Panc1 (cell line): ENCODE measurements around the gene TUBB4B. TPM values are rescaled to one million over a fixed set of nuclear protein-coding genes. Genes with fewer than 3 reads are reported as not detected.

Source experiments
- ATAC-seq: fragments of 200-7000 bp; cut with Tn5 transposase; 2 replicates; pipeline ENCODE4 v1.9.1; 2020; ENCODE audit warnings: mild to moderate bottlenecking, moderate library complexity
- BruUV-seq: library from RNA; stranded (reverse); fragments of 400-500 nt; replicated peaks from 2 replicates; lab custom pipeline; 2021; lab: Mats Ljungman, UMichigan
- CTCF ChIA-PET: fragments of 300-600 bp; sonication (Branson Sonifier 250); formaldehyde crosslinking; loops from one replicate; lab custom pipeline; 2022; ENCODE audit warnings: antibody characterized with exemption; lab: Charles Lee
- POLR2A ChIA-PET: fragments of 300-600 bp; sonication (Branson Sonifier 250); formaldehyde crosslinking; loops from one replicate; lab custom pipeline; 2022; ENCODE audit warnings: antibody characterized with exemption; lab: Charles Lee
- DNase-seq: peaks from one replicate; pipeline ENCODE4 v3.0.0-alpha.2; 2010; ENCODE audit warnings: low read depth, low spot score
- H3K27ac ChIP-seq: 2 replicates; pipeline ENCODE4 v1.5.1; 2011; ENCODE audit warnings: mild to moderate bottlenecking, low read length, inconsistent platforms
- H3K27me3 ChIP-seq: fragments of 200-500 bp; sonication (Bioruptor generic); 2 replicates; pipeline ENCODE4 v1.6.0; 2014; ENCODE audit warnings: low read length, inconsistent platforms; ENCODE audit not compliant: control insufficient read depth, insufficient read depth
- H3K36me3 ChIP-seq: fragments of 200-500 bp; sonication (Bioruptor generic); 2 replicates; pipeline ENCODE4 v1.5.1; 2014; ENCODE audit warnings: inconsistent platforms, mild to moderate bottlenecking, low read length, moderate library complexity; ENCODE audit not compliant: control insufficient read depth, insufficient read depth
- H3K4me1 ChIP-seq: 2 replicates; pipeline ENCODE4 v1.5.1; 2011; ENCODE audit warnings: inconsistent platforms, mild to moderate bottlenecking, low read length, moderate library complexity; ENCODE audit not compliant: control insufficient read depth, insufficient read depth
- H3K4me3 ChIP-seq, 2 experiments: 2 replicates each; pipeline ENCODE4 v1.5.1; 2011 to 2012; ENCODE audit warnings: low read depth in 2 of 2, low read length in 2 of 2, mild to moderate bottlenecking in 2 of 2, inconsistent platforms in 1 of 2, moderate library complexity in 1 of 2
- H3K9me3 ChIP-seq: fragments of 200-500 bp; sonication (Bioruptor generic); 2 replicates; pipeline ENCODE4 v1.5.1; 2014; ENCODE audit warnings: low read depth, mild to moderate bottlenecking, inconsistent platforms, low read length, moderate library complexity; ENCODE audit not compliant: control insufficient read depth, insufficient read depth
- CTCF ChIP-seq: fragments of 450-650 bp; IDR thresholded peaks from 2 replicates; pipeline ENCODE4 v1.5.1; 2017; ENCODE audit warnings: mild to moderate bottlenecking
- POLR2AphosphoS5 ChIP-seq: IDR thresholded peaks from 2 replicates; pipeline ENCODE4 v1.6.1; 2012; ENCODE audit warnings: mild to moderate bottlenecking, low read depth, low read length, moderate library complexity
- SIN3A ChIP-seq: IDR thresholded peaks from 2 replicates; pipeline ENCODE4 v1.6.1; 2012; ENCODE audit warnings: low read depth, mild to moderate bottlenecking, low read length, moderate library complexity, borderline replicate concordance; ENCODE audit not compliant: insufficient read depth
- TCF7L2 ChIP-seq: IDR thresholded peaks from 2 replicates; pipeline ENCODE4 v1.6.1; 2011; ENCODE audit warnings: mild to moderate bottlenecking, low read depth, low read length, inconsistent platforms
- in situ Hi-C: cut with HindIII; loops from 2 replicates; pipeline ENCODE4 v1.10.0; 2016; ENCODE audit warnings: low sequenced_read_pairs, low pct_unique_long_range_greater_than_20kb
- intact Hi-C: fragments of 100-400 bp; cut with micrococcal nuclease; formaldehyde crosslinking; loops from one replicate; pipeline ENCODE4 v1.10.0; 2022; ENCODE audit not compliant: unreplicated experiment
- total RNA-seq: library from RNA; stranded (reverse); gene quantifications from one replicate; pipeline ENCODE4 v1.2.1, GENCODE V29; 2021; ENCODE audit not compliant: unreplicated experiment
- TF ChIP-seq, protein P1 (sequence below), 2 experiments: IDR thresholded peaks; 2 replicates each; pipeline ENCODE4 v1.6.1; 2011 to 2012; ENCODE audit warnings: low read depth in 2 of 2, control low read depth in 1 of 2, low read length in 1 of 2, mild to moderate bottlenecking in 1 of 2, moderate library complexity in 1 of 2; ENCODE audit not compliant: insufficient read depth in 1 of 2

The TUBB4B gene
- total RNA-seq, 1 experiment from 2014 or later, result 265 TPM

DNA sequence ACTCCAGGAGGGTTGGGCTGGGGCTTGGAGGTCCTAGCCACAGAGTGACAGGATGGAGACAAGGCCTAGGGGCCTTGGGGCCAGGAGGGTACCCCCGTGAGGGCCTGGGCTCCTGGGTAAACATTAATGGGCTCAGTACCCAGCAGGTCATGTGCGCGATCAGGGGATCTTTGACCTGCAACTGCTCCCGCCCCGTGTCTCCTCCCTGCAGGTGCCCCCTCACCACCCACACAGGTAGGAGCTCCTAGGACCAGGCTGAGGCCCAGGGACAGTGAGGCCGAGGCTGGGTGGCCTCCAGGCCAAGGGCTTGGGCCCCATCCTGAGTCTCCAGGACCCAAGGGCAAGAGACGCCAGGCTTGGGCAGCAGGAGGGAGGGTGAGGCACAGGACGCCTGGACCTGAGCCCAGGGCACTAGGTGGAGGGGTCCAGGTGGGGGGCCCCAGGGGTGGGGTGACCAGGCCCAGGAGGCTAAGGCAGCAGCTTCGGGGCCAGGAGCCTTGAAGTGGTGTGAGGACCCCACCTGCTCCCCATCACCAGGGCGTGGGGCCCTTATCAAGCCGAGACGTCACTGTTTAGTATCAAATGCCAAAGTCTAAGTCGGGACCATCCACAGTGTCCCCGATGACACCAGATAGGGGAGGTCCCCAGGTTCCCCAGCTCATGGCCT, 10.2 kb upstream of the TUBB4B start, which contains the start of gene SLC34A3:
SLC34A3 (plus strand) TSS at position 197 of the 667 bp plus-strand sequence. CDS start 802 bp downstream, outside the sequence.
- intact Hi-C loops (no loop called here), in situ Hi-C loops (no loop called here)
- no TSS peak for BruUV-seq
- peaks cover 4% of the 10 kb centered on the region for H3K4me1 ChIP-seq
- TF ChIP-seq TCF7L2 (no peak), POLR2AphosphoS5 (no peak), SIN3A (no peak), CTCF (no peak)
- TF ChIP-seq, protein P1, sequence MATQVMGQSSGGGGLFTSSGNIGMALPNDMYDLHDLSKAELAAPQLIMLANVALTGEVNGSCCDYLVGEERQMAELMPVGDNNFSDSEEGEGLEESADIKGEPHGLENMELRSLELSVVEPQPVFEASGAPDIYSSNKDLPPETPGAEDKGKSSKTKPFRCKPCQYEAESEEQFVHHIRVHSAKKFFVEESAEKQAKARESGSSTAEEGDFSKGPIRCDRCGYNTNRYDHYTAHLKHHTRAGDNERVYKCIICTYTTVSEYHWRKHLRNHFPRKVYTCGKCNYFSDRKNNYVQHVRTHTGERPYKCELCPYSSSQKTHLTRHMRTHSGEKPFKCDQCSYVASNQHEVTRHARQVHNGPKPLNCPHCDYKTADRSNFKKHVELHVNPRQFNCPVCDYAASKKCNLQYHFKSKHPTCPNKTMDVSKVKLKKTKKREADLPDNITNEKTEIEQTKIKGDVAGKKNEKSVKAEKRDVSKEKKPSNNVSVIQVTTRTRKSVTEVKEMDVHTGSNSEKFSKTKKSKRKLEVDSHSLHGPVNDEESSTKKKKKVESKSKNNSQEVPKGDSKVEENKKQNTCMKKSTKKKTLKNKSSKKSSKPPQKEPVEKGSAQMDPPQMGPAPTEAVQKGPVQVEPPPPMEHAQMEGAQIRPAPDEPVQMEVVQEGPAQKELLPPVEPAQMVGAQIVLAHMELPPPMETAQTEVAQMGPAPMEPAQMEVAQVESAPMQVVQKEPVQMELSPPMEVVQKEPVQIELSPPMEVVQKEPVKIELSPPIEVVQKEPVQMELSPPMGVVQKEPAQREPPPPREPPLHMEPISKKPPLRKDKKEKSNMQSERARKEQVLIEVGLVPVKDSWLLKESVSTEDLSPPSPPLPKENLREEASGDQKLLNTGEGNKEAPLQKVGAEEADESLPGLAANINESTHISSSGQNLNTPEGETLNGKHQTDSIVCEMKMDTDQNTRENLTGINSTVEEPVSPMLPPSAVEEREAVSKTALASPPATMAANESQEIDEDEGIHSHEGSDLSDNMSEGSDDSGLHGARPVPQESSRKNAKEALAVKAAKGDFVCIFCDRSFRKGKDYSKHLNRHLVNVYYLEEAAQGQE (IDR thresholded peaks at IDR 0.05; ENCODE audit: insufficient read depth in 1 of 2, low read depth in 2 of 2, low read length in 1 of 2), result no peak
- ChIA-PET POLR2A (no interaction called here), CTCF (no interaction called here)
- DNase-seq, result no peak
- H3K4me3 ChIP-seq, result no peak within 1 kb of the TSS
- no peak within 1 kb of the TSS for H3K27ac ChIP-seq
- no peaks in the 10 kb centered on the region for H3K27me3 ChIP-seq
- no peak for ATAC-seq
- H3K9me3 ChIP-seq, result no peaks in the 10 kb centered on the region
- H3K36me3 ChIP-seq, result no peaks in the 10 kb centered on the region

- Histone ChIP-seq H3K9me3 (no peaks in the 10 kb centered on the region), H3K4me3 (no peak overlapping the region), H3K27ac (no peak overlapping the region), H3K27me3 (no peaks in the 10 kb centered on the region), H3K36me3 (no peaks in the 10 kb centered on the region), H3K4me1 (peaks cover 4% of the 10 kb centered on the region)
- ATAC-seq (no peak), DNase-seq (no peak)
- intact Hi-C loops (no loop called here), in situ Hi-C loops (no loop called here)
- TF ChIP-seq CTCF, result no peak
- TF ChIP-seq SIN3A, result no peak
- TF ChIP-seq, protein P1 (IDR thresholded peaks at IDR 0.05; ENCODE audit: insufficient read depth in 1 of 2, low read depth in 2 of 2, low read length in 1 of 2), result no peak
- no peak for TF ChIP-seq POLR2AphosphoS5
- no peak for TF ChIP-seq TCF7L2
- CTCF ChIA-PET, result interaction anchor here (0.6 kb wide), 1 partner anchor 100 kb away, joined by 4 read pairs; no protein-coding TSS in a partner anchor
- no TSS peak for BruUV-seq
- POLR2A ChIA-PET, result no interaction called here
Observed at GRCh38 chr9:137231372-137232039, 9.6 kb upstream of the TUBB4B start.
